Left cardiac atrium (tissue), 4 donors: Measurements from ENCODE around the gene ARAP1. TPM values are rescaled to one million over a fixed set of nuclear protein-coding genes. Genes with fewer than 3 reads are reported as not detected.
A peak's percentile ranks its signal among the peaks of the same experiment; 100 is the strongest.

ENCODE experiments used
- ATAC-seq, 2 donors: fragments of 200-7000 bp; cut with Tn5 transposase; one replicate each; pipeline ENCODE4 v1.9.1; 2020; ENCODE audit warnings: mild to moderate bottlenecking in 2 of 2, moderate library complexity in 2 of 2
- DNase-seq: peaks from one replicate; pipeline ENCODE4 v3.0.0-alpha.2; 2020
- intact Hi-C, 2 donors: fragments of 100-400 bp; cut with DNase I; formaldehyde crosslinking; loops; one replicate each; pipeline versions ENCODE4 v1.14.1 to v1.15.1; 2022 to 2023
- total RNA-seq, 2 donors: library from RNA; stranded (reverse); fragmentation: NEBNext Ultra II Directional; extraction: Animal tissue kit (Norgen Biotek cat#: 25700); gene quantifications; one replicate each; pipeline ENCODE4 v1.2.1, GENCODE V29; 2021
- donor health status: DM: no; HTN: yes; CAD: no.
- donor health status: DM: no; HTN: yes; CAD: no; lungs with severe emphysema.
- donor health status: DM: yes; HTN: yes; CAD: no.
- donor health status: Dilated cardiomyopathy.

Gene ARAP1
- total RNA-seq, 2 donors from 2014 or later = 60.3 to 66.9 TPM

GRCh38 chr11:72750086-72750485 lies 2.1 kb downstream of the ARAP1 start:
- intact Hi-C loops = no loop called here
- no peak for ATAC-seq
- DNase-seq = no peak

GRCh38 chr11:72747289-72747855 lies 4.8 kb downstream of the ARAP1 start:
- no peak for ATAC-seq
- intact Hi-C loops = no loop called here
- no peak for DNase-seq

DNA sequence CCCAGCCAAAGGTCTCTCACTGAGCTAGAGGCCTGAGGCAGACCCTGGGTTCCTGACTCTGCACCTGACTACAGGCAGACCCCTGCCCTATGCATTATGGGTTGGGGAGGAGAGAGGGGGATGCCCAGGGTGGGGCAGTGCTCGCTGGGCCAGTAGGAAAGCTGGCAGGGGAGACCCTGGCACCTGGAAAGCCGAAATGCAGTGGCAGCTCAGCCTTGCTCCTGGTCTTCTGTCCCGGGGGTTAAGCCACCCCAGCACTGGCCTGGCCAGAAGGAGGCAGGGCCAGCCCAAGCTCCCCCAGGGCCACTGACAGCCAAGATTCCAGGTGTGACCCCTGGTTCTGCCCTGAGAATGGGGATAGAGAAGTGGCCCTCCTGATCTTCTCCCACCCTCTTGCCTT lies 5.4 kb downstream of the ARAP1 start:
- ATAC-seq (no peak), DNase-seq (no peak)
- intact Hi-C loops = no loop called here

- ATAC-seq = no peak
- DNase-seq = no peak
- intact Hi-C loops = no loop called here
Measured at GRCh38 chr11:72745925-72746550, 6.2 kb downstream of the ARAP1 start.

DNA sequence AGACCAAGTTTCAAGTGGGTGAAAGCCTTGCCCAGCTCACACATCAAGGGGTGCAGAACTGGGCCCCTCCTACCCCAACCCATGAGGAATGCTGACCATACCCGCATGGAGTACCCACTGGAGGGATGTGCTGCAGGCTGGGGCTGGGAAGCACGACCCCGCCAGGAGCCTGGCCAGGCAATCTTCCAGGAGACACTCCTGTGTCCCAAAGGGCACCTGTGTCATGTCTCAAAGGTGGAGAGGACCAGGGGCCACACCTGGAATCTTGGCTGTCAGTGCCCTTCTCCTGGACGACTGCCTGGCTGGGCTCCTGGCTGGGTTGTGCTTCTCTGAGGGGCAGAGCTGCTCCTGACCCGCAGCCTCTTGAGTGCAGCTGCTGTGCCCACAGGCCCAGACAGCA lies 6.7 kb downstream of the ARAP1 start:
- intact Hi-C loops = no loop called here
- DNase-seq = no peak
- no peak for ATAC-seq

DNA sequence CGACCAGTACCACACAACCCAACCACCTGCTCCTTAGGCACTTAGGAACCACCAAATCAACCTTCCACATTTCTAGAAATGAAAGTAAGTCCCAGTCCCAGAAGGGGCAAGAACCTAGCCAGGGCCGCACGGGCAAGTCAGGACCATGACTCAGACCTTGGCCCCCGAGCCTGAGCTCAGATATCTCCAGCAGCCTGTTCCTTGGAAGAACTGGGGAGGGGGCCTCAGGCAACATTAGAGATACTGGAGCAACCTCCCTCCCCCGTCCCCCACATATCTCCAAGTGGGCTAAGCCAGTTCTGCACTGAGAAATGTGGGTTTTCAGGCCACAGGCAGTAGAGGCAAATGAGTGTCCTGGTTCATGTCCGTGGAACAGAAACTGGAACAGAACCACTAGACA lies 7.7 kb downstream of the ARAP1 start:
- intact Hi-C loops = no loop called here
- no peak for ATAC-seq
- DNase-seq = peak; percentile 23

- intact Hi-C loops = no loop called here
- ATAC-seq (no peak), DNase-seq (peak; percentile 17)
Measured at GRCh38 chr11:72743321-72744221, 8.6 kb downstream of the ARAP1 start.

DNA sequence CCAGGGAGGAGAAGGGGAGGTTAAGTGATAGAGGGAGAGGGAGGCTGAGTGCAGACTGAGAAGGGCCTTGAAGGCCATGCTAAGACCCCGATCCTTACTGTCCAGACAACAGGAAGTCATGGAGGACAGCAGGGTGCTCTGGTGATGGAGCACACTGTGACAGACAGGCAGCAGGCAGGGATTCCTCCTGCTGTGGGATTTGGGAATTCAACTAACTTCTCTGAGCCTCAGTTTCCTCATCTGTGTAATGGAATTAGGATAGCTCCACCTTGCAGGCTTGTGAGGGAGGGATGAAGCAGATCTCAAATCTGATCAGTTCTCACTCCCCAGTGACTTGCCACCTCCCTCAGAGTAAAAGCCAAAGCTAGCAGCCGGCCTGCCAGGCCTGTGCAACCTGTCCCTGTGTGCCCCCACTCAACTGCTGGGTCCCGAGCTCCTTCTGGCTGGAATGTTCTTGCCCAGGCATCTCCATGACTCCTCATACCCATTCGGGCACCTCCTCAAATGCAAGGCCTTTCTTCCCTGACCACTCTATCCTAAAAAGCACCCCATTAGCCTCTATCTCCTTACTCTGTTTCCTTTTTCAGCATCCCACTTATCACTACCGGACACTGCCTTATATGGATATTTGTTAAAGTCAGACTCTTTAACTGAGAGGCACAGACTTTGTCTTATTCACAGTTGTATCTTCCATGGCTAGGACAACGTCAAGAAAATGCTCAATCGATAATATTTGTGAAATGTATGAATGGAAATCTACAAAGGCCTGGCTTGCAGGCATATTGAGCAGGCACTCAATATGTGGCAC lies 9.5 kb downstream of the ARAP1 start:
- intact Hi-C loops = no loop called here
- ATAC-seq = no peak
- no peak for DNase-seq

DNA sequence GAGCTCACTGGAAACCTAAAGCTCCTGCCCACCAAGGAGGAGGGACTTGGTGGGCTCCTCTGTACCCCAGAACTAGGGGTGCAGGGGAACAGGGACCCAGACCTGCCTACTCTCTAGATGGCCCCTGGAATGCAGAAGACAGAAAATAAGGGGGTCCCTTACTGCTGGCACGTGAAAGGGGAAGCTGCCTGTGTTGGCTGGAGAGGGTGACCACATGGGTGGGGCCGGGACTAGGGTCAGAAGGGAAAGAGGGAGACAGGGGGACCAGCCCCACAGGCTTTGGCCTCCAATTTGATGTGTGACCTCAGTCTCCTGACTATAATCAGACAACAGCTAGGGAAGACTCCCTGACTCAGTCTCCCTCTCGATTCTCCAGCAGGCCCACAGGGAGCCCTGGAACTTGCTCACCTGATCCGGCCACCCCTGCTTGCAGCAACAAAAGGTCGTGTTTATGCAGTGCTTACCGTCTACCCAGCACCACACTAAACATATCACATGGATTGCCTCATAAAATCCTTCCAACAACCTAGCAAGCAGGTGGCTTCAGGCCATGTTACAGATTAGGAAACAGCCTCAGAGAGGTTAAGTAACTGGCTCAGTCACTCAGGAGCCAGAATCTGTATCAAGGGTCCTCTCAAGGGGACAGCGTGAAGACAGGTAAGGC lies 10.2 kb downstream of the ARAP1 start:
- DNase-seq (peak; percentile 21), ATAC-seq (no peak)
- intact Hi-C loops = no loop called here

GRCh38 chr11:72741429-72741833 lies 10.8 kb downstream of the ARAP1 start:
- intact Hi-C loops = no loop called here
- DNase-seq (peak; percentile 45), ATAC-seq (peak; percentile 24 to 38)

GRCh38 chr11:72740562-72741428 lies 11.4 kb downstream of the ARAP1 start:
- DNase-seq = peak; percentile 18

GRCh38 chr11:72740060-72740424 lies 12.2 kb downstream of the ARAP1 start:
- intact Hi-C loops = no loop called here
- DNase-seq = no peak
- ATAC-seq = no peak

More at GRCh38 chr11:72740562-72741428, 11.4 kb downstream of the ARAP1 start:
- ATAC-seq = no peak
- intact Hi-C loops = no loop called here

DNA sequence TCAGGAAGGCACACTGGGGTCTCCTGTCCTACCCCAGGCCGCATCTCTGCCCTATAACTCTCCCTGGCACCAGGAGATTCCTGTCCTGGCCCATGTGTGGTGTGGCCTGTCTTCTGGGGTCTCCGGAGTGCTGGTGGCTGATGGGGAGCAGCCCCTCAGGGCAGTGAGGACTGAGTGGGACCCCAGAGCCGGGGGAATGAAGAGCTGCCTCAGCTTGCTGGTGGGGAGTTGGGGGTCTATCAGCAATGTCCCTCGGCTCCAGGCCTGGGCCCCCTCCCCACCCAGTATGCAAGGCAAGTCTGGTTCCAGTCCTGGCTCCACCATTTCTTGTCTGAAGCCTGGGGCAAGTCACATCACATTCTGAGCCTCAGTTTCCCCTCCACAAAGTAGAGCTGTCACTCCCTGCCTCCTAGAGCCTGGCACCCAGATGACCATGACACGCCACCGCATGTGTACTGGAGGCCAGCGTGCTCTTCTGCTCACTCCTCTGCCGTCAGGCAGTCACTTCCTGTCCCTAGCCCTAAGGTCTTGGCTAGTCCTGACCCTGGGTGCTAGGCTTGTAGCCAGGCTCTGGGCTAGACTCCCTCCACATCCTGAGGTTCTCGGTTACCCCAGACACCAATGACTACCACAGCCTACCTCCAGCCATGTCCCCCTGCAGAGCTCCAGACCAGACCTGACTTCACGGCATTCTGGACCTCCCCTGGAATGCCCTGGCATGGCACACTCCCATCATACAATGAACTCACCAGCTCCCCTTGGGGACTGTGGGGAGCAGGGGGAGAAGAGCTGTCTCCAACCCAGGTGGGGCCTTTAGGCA lies 12.8 kb downstream of the ARAP1 start:
- peak; percentile 30 for DNase-seq
- intact Hi-C loops = no loop called here
- ATAC-seq = peak in 1 of 2 donors; percentile 9

- intact Hi-C loops = no loop called here
- DNase-seq = peak; percentile 48
- peak in 1 of 2 donors; percentile 25 for ATAC-seq
Measured at GRCh38 chr11:72738199-72739141, 13.7 kb downstream of the ARAP1 start.

GRCh38 chr11:72737336-72737735 lies 14.9 kb downstream of the ARAP1 start:
- DNase-seq = no peak
- no peak for ATAC-seq
- intact Hi-C loops = no loop called here

DNA sequence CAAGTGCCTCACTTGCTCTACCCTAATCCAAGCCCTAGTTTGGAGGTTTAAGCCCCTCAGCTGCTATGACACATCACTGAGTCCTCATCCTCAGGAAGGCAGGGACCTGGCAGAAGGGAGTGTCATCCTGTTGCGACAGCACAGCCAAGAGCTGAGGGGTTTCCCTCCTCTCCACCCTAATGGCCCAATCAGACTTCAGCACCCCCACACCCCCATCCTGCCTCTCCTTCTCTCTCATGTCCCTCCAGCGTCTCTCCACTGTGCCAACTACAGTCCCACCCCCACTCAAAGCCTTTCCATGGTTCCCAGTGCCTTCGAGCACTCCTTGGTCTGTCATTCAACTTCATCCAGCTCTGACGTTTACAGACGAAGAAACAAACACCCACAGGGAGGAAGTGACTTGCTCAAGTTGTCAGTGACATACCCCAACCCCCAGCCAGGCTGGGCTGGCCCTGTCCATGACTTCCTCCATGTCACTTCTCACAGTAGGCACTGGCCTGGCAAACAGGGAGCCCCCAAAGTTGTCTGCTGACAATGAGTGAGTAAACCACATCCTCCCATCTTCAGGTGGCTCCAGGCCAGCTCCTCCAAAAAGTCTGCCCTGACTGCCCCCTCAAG lies 15.6 kb downstream of the ARAP1 start:
- ATAC-seq (peak; percentile 53 to 54), DNase-seq (peak; percentile 62)
- intact Hi-C loops = no loop called here
